NCI-H460 (cell line): ENCODE results near the gene DUXA. TPM values are rescaled to one million over a fixed set of nuclear protein-coding genes. Genes with fewer than 3 reads are reported as not detected.

Source experiments
- DNase-seq: peaks from one replicate; pipeline ENCODE4 v3.0.0-alpha.2; 2016; ENCODE audit warnings: low read depth; ENCODE audit errors: extremely low read depth
- small RNA-seq, 2 experiments: library from RNA; depleted of rRNA; stranded (forward); fragments of <200 nt; gene quantifications; one replicate each; pipeline ENCODE3, GENCODE V24; 2014
- total RNA-seq: library from RNA; depleted of rRNA; stranded (reverse); fragments of >200 nt; shearing (Covaris generic); gene quantifications from 2 replicates; pipeline ENCODE4 v1.2.3, GENCODE V29; 2014; rRNA removed

Gene DUXA
- total RNA-seq, 1 experiment from 2014 or later = not detected

DNA sequence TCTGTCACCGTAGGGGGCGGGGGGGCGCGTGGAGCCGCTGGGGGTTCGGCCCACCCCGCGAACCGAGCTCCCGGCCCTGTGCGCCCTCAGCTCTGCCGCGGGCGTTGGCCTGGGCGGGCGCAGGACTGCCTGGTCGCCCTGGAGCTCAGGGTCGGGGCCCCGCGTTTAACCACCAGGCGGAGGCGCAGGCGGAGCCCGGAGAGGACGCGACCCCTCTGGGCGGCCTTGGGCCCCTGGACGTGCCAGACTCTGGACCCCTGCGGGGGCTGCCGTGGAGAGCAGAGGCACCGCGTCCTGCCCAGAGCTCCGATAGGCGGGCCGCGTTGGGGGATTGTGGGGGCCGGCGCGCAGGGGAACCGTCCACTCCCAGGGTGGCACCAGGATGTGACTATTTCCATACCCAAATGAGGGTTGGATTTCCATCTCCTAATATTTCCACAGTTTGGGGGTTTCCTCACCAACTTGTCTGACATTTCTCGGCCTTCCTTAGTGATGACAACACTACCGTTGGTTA is 60.5 kb downstream of the DUXA start:
- no peak for DNase-seq

- no peak for DNase-seq
These were observed 61.1 kb downstream of the DUXA start for GRCh38 chr19:57105976-57106721.

Small RNA genes within 50 kb of the gene (small RNA-seq; reads per million reads assigned to genes)
- 0 reads per million in 2 experiments for gene AC025588.3

Other genes starting within 250 kb of the DUXA start
- gene USP29, start 47.5 kb downstream of the DUXA start, total RNA-seq = not detected in 2 replicates
- gene ZIM3, start 22.3 kb downstream of the DUXA start, total RNA-seq = not detected in 2 replicates
- gene ZNF264, start 24.0 kb upstream of the DUXA start, total RNA-seq = 9.5 and 11.0 TPM in 2 replicates
- gene AURKC, start 63.5 kb upstream of the DUXA start, total RNA-seq = not detected in 2 replicates
- 10.0 and 10.1 TPM in 2 replicates for gene ZNF805, start 73.1 kb upstream of the DUXA start, total RNA-seq
- 42.3 and 45.7 TPM in 2 replicates for gene ZNF460, start 113.0 kb upstream of the DUXA start, total RNA-seq
- 9.8 and 10.1 TPM in 2 replicates for gene ZNF543, start 153.0 kb upstream of the DUXA start, total RNA-seq
- gene ZNF304, start 183.8 kb upstream of the DUXA start, total RNA-seq = 4.6 and 5.5 TPM in 2 replicates
- gene TRAPPC2B, start 196.1 kb upstream of the DUXA start, total RNA-seq = 18.0 and 18.3 TPM in 2 replicates
- gene ZNF547, start 196.1 kb upstream of the DUXA start, total RNA-seq = 1.6 and 2.8 TPM in 2 replicates
- gene ZNF548, start 222.4 kb upstream of the DUXA start, total RNA-seq = 9.4 and 10.6 TPM in 2 replicates
- gene ZNF17, start 243.7 kb upstream of the DUXA start, total RNA-seq = 3.9 and 4.7 TPM in 2 replicates